Prostate gland (tissue), 2 donors: Measurements from ENCODE around the gene MED12L. TPM values are rescaled to one million over a fixed set of nuclear protein-coding genes. Genes with fewer than 3 reads are reported as not detected.
A peak's percentile ranks its signal among the peaks of the same experiment; 100 is the strongest.

Source experiments
- DNase-seq: peaks from one replicate; pipeline ENCODE4 v3.0.0-alpha.2; 2019; ENCODE audit warnings: low spot score
- H3K27ac ChIP-seq, 2 donors: fragments of 200-600 bp; sonication (generic); 2 replicates each; pipeline ENCODE4 v1.5.1; 2017 to 2019
- H3K27me3 ChIP-seq: fragments of 200-600 bp; sonication (generic); replicated peaks from 2 replicates; pipeline ENCODE4 v1.5.1; 2019; ENCODE audit not compliant: insufficient read depth
- H3K36me3 ChIP-seq, 2 donors: fragments of 200-600 bp; sonication (generic); 1 replicate in 1 of 2; 2 replicates in 1 of 2; pipeline versions ENCODE4 v1.5.1 to v1.8.1; 2017 to 2019
- H3K4me1 ChIP-seq: fragments of 200-600 bp; sonication (generic); replicated peaks from 2 replicates; pipeline ENCODE4 v1.5.1; 2019
- H3K4me3 ChIP-seq, 2 donors: fragments of 200-600 bp; sonication (generic); 2 replicates each; pipeline ENCODE4 v1.5.1; 2017 to 2019
- H3K9me3 ChIP-seq: fragments of 200-600 bp; sonication (generic); 2 replicates; pipeline ENCODE4 v1.5.1; 2017
- CTCF ChIP-seq, 4 experiments: fragments of 200-600 bp in 2 of 4; fragments of 450-650 bp in 2 of 4; sonication (generic) in 2 of 4; IDR thresholded peaks; 1 replicate in 3 of 4; 2 replicates in 1 of 4; pipeline ENCODE4 v1.5.1; 2016 to 2019; ENCODE audit warnings: antibody characterized with exemption in 4 of 4, mild to moderate bottlenecking in 2 of 4, moderate library complexity in 2 of 4
- POLR2A ChIP-seq: fragments of 450-650 bp; IDR thresholded peaks from one replicate; pipeline ENCODE4 v1.6.1; 2016; ENCODE audit warnings: antibody characterized with exemption, mild to moderate bottlenecking
- POLR2AphosphoS5 ChIP-seq: sonication (generic); formaldehyde crosslinking; IDR thresholded peaks from one replicate; pipeline ENCODE4 v1.6.1; 2017; ENCODE audit warnings: antibody characterized with exemption
- WGBS: methylation state at CpG from one replicate; pipeline ENCODE4 v1.1.5; 2018; 5-methylcytosine and 5-hydroxymethylcytosine counted together
- intact Hi-C: fragments of 100-400 bp; cut with DNase I; formaldehyde crosslinking; loops from one replicate; pipeline ENCODE4 v1.14.2; 2022
- total RNA-seq, 2 donors: library from RNA; depleted of rRNA; stranded (reverse); fragments of >200 nt; gene quantifications; one replicate each; pipeline ENCODE4 v1.1.0, GENCODE V29; 2016

Gene MED12L
- total RNA-seq, 2 donors from 2014 or later = 3.6 to 4.3 TPM

- Histone ChIP-seq H3K4me1 (no peaks in the 10 kb centered on the region), H3K27me3 (no peaks in the 10 kb centered on the region), H3K27ac (no peak overlapping the region), H3K36me3 (no peaks in the 10 kb centered on the region), H3K4me3 (no peak overlapping the region), H3K9me3 (no peaks in the 10 kb centered on the region)
- TF ChIP-seq POLR2A = no peak
- no peak for TF ChIP-seq POLR2AphosphoS5
- no peak for TF ChIP-seq CTCF (IDR thresholded peaks at IDR 0.05)
- no peak for DNase-seq
- 93% methylated on average over 5 of the region's 5 CpGs for WGBS
- intact Hi-C loops = no loop called here
Observed at GRCh38 chr3:151314593-151314992, 229.1 kb downstream of the MED12L start.

- Histone ChIP-seq H3K36me3 (no peaks in the 10 kb centered on the region), H3K27ac (peak overlapping the region in 1 of 2 donors; percentile 46), H3K9me3 (no peaks in the 10 kb centered on the region), H3K4me1 (no peaks in the 10 kb centered on the region), H3K4me3 (no peak overlapping the region), H3K27me3 (no peaks in the 10 kb centered on the region)
- 81% methylated on average over 2 of the region's 2 CpGs for WGBS
- no peak for DNase-seq
- intact Hi-C loops = no loop called here
- TF ChIP-seq POLR2AphosphoS5 (no peak), CTCF (IDR thresholded peaks at IDR 0.05) (no peak), POLR2A (no peak)
Observed at GRCh38 chr3:151315136-151315535, 229.7 kb downstream of the MED12L start.

GRCh38 chr3:151315846-151316245 lies 230.4 kb downstream of the MED12L start:
- WGBS = 40% methylated on average over 2 of the region's 2 CpGs
- Histone ChIP-seq H3K27ac (peak overlapping the region in 1 of 2 donors; percentile 46), H3K4me1 (no peaks in the 10 kb centered on the region), H3K27me3 (no peaks in the 10 kb centered on the region), H3K36me3 (no peaks in the 10 kb centered on the region), H3K9me3 (no peaks in the 10 kb centered on the region), H3K4me3 (no peak overlapping the region)
- peak; percentile 42 for DNase-seq
- no peak for TF ChIP-seq CTCF (IDR thresholded peaks at IDR 0.05)
- no peak for TF ChIP-seq POLR2A
- TF ChIP-seq POLR2AphosphoS5 = peak; percentile 46
- intact Hi-C loops = no loop called here

- TF ChIP-seq POLR2A = peak; percentile 35
- no peak for TF ChIP-seq CTCF (IDR thresholded peaks at IDR 0.05)
- TF ChIP-seq POLR2AphosphoS5 = peak; percentile 65
- Histone ChIP-seq H3K27ac (peak within 1 kb of the TSS in 1 of 2 donors; percentile 46), H3K4me3 (no peak within 1 kb of the TSS), H3K36me3 (no peaks in the 10 kb centered on the region), H3K27me3 (no peaks in the 10 kb centered on the region), H3K9me3 (no peaks in the 10 kb centered on the region), H3K4me1 (no peaks in the 10 kb centered on the region)
- peak; percentile 56 for DNase-seq
- intact Hi-C loops = no loop called here
- 45% methylated on average over 7 of the region's 7 CpGs for WGBS
Observed at GRCh38 chr3:151316267-151316991, 231.0 kb downstream of the MED12L start, which contains the start of gene GPR87. TSS of gene GPR87 (minus strand) at chr3:151316820. CDS start at chr3:151300100, 16,720 bp downstream.

- Histone ChIP-seq H3K4me3 (no peak overlapping the region), H3K27ac (no peak overlapping the region), H3K36me3 (no peaks in the 10 kb centered on the region), H3K27me3 (no peaks in the 10 kb centered on the region), H3K9me3 (no peaks in the 10 kb centered on the region), H3K4me1 (no peaks in the 10 kb centered on the region)
- intact Hi-C loops = no loop called here
- DNase-seq = no peak
- TF ChIP-seq POLR2A (no peak), CTCF (IDR thresholded peaks at IDR 0.05) (no peak)
Observed at GRCh38 chr3:151318313-151318712, 232.8 kb downstream of the MED12L start.
